Activated CD8-positive, alpha-beta T cell treated with anti-CD3 and anti-CD28 coated beads for 36 hours (primary cell): ENCODE results near the gene RIC8B. TPM values are rescaled to one million over a fixed set of nuclear protein-coding genes. Genes with fewer than 3 reads are reported as not detected.

ENCODE experiments used
- ATAC-seq: fragments of 200-7000 bp; cut with Tn5 transposase; one replicate; pipeline ENCODE4 v1.10.0; 2021; ENCODE audit warnings: mild to moderate bottlenecking, moderate library complexity
- CTCF ChIA-PET: fragments of 350-600 bp; sonication (Branson Sonifier 250); formaldehyde crosslinking; loops from one replicate; lab custom pipeline; 2021; ENCODE audit warnings: antibody characterized with exemption; lab: Charles Lee
- POLR2A ChIA-PET: fragments of 350-600 bp; sonication (Branson Sonifier 250); formaldehyde crosslinking; loops from one replicate; lab custom pipeline; 2021; ENCODE audit warnings: antibody characterized with exemption; lab: Charles Lee
- DNase-seq: peaks from one replicate; pipeline ENCODE4 v3.0.0-alpha.2; 2020
- H3K27ac Mint-ChIP-seq: one replicate; pipeline ENCODE4 v1.8.0; 2021; ENCODE audit warnings: mild to moderate bottlenecking, mixed read lengths
- H3K27me3 Mint-ChIP-seq: one replicate; pipeline ENCODE4 v1.8.0; 2021; ENCODE audit warnings: mixed read lengths
- H3K36me3 Mint-ChIP-seq: one replicate; pipeline ENCODE4 v1.8.0; 2021; ENCODE audit warnings: low read depth, mixed read lengths
- H3K4me1 Mint-ChIP-seq: one replicate; pipeline ENCODE4 v1.8.0; 2021; ENCODE audit warnings: low read depth, mixed read lengths
- H3K4me3 Mint-ChIP-seq: one replicate; pipeline ENCODE4 v1.8.0; 2021; ENCODE audit warnings: mild to moderate bottlenecking, moderate library complexity, mixed read lengths
- H3K9me3 Mint-ChIP-seq: one replicate; pipeline ENCODE4 v1.8.0; 2021; ENCODE audit warnings: mixed read lengths
- CTCF ChIP-seq: fragments of 200-600 bp; IDR thresholded peaks from one replicate; pipeline ENCODE4 v1.8.0; 2022; ENCODE audit warnings: antibody characterized with exemption, mild to moderate bottlenecking
- intact Hi-C: fragments of 100-400 bp; cut with micrococcal nuclease; formaldehyde crosslinking; loops from one replicate; pipeline ENCODE4 v1.10.0; 2022
- total RNA-seq, 2 experiments: library from RNA; stranded (reverse); gene quantifications; one replicate each; pipeline ENCODE4 v1.2.3, GENCODE V29; 2021

Gene RIC8B
- total RNA-seq, 2 experiments from 2014 or later, result 10.4 to 11.0 TPM

- H3K4me1 Mint-ChIP-seq, result peaks cover 3% of the 10 kb centered on the region
- POLR2A ChIA-PET, result interaction anchor here (1.6 kb wide), 1 partner anchor 17 kb away, joined by 3 read pairs; no protein-coding TSS in a partner anchor
- peaks cover 2% of the 10 kb centered on the region for H3K27me3 Mint-ChIP-seq
- no peak overlapping the region for H3K4me3 Mint-ChIP-seq
- intact Hi-C loops, result no loop called here
- ATAC-seq (no peak), DNase-seq (no peak)
- H3K36me3 Mint-ChIP-seq, result no peaks in the 10 kb centered on the region
- H3K27ac Mint-ChIP-seq, result no peak overlapping the region
- no peaks in the 10 kb centered on the region for H3K9me3 Mint-ChIP-seq
- CTCF ChIA-PET, result interaction anchor here (1.0 kb wide), 1 partner anchor 100 kb away, joined by 3 read pairs; no protein-coding TSS in a partner anchor
- no peak for TF ChIP-seq CTCF
Measured at GRCh38 chr12:106740818-106741217, 33.7 kb upstream of the RIC8B start.

GRCh38 chr12:106741247-106741646 lies 33.2 kb upstream of the RIC8B start:
- H3K27ac Mint-ChIP-seq, result no peak overlapping the region
- ChIA-PET CTCF (interaction anchor here (1.0 kb wide), 1 partner anchor 100 kb away, joined by 3 read pairs; no protein-coding TSS in a partner anchor), POLR2A (interaction anchor here (1.6 kb wide), 1 partner anchor 17 kb away, joined by 3 read pairs; no protein-coding TSS in a partner anchor)
- intact Hi-C loops, result no loop called here
- DNase-seq, result no peak
- H3K9me3 Mint-ChIP-seq, result no peaks in the 10 kb centered on the region
- ATAC-seq, result no peak
- H3K36me3 Mint-ChIP-seq, result no peaks in the 10 kb centered on the region
- no peak for TF ChIP-seq CTCF
- H3K4me1 Mint-ChIP-seq, result peaks cover 3% of the 10 kb centered on the region
- H3K27me3 Mint-ChIP-seq, result peaks cover 2% of the 10 kb centered on the region
- H3K4me3 Mint-ChIP-seq, result no peak overlapping the region

- CTCF ChIA-PET, result no interaction called here
Measured at GRCh38 chr12:106743270-106743988, 31.1 kb upstream of the RIC8B start.

GRCh38 chr12:106744600-106744999 lies 29.9 kb upstream of the RIC8B start:
- no peak overlapping the region for H3K27ac Mint-ChIP-seq
- CTCF ChIA-PET, result no interaction called here
- intact Hi-C loops, result no loop called here
- H3K9me3 Mint-ChIP-seq, result no peaks in the 10 kb centered on the region
- no peak for DNase-seq
- POLR2A ChIA-PET, result no interaction called here
- H3K4me3 Mint-ChIP-seq, result no peak overlapping the region
- peaks cover 1% of the 10 kb centered on the region for H3K27me3 Mint-ChIP-seq
- no peak for ATAC-seq
- peaks cover 20% of the 10 kb centered on the region for H3K4me1 Mint-ChIP-seq
- no peak for TF ChIP-seq CTCF
- no peaks in the 10 kb centered on the region for H3K36me3 Mint-ChIP-seq

More at GRCh38 chr12:106743270-106743988, 31.1 kb upstream of the RIC8B start:
- no peak for TF ChIP-seq CTCF
- POLR2A ChIA-PET, result no interaction called here
- ATAC-seq (no peak), DNase-seq (no peak)
- Mint-ChIP-seq H3K4me1 (peaks cover 17% of the 10 kb centered on the region), H3K27me3 (peaks cover 2% of the 10 kb centered on the region), H3K36me3 (no peaks in the 10 kb centered on the region), H3K4me3 (no peak overlapping the region), H3K27ac (no peak overlapping the region), H3K9me3 (no peaks in the 10 kb centered on the region)
- intact Hi-C loops, result no loop called here

GRCh38 chr12:106745181-106745745 lies 29.2 kb upstream of the RIC8B start:
- Mint-ChIP-seq H3K4me3 (no peak overlapping the region), H3K9me3 (no peaks in the 10 kb centered on the region), H3K36me3 (no peaks in the 10 kb centered on the region), H3K27me3 (no peaks in the 10 kb centered on the region), H3K27ac (no peak overlapping the region), H3K4me1 (peaks cover 24% of the 10 kb centered on the region)
- intact Hi-C loops, result no loop called here
- POLR2A ChIA-PET, result no interaction called here
- CTCF ChIA-PET, result no interaction called here
- DNase-seq (no peak), ATAC-seq (no peak)
- TF ChIP-seq CTCF, result no peak
